ENCODE measurements around the gene FIGN.

Gene FIGN

GRCh38 chr2:163637871-163638270 lies 97.9 kb downstream of the FIGN start:
- Histone ChIP-seq H3K9me3 (ENCODE audit: control insufficient read depth in 5 of 5, low read length in 5 of 5) (no peaks in the 10 kb centered on the region), H3K9ac (ENCODE audit: low read length in 5 of 5) (peak overlapping the region in 1 of 5 donors; percentile 30), H3K4me3 (ENCODE audit: low read depth in 1 of 5, low read length in 5 of 5) (no peak overlapping the region), H3K4me1 (ENCODE audit: control insufficient read depth in 5 of 5, insufficient read depth in 5 of 5, low read length in 5 of 5) (peaks cover 0 to 8% (median 2%) of the 10 kb centered on the region in 5 donors), H3K36me3 (ENCODE audit: control insufficient read depth in 5 of 5, insufficient read depth in 5 of 5, low read length in 5 of 5) (no peaks in the 10 kb centered on the region), H3K27ac (ENCODE audit: low read depth, low read length) (no peak overlapping the region), H3K27me3 (ENCODE audit: control insufficient read depth in 5 of 5, insufficient read depth in 4 of 5, low read length in 5 of 5) (no peaks in the 10 kb centered on the region)

- Histone ChIP-seq H3K27ac (ENCODE audit: low read depth, low read length) (no peak overlapping the region), H3K4me3 (ENCODE audit: low read depth in 1 of 5, low read length in 5 of 5) (no peak overlapping the region), H3K9me3 (ENCODE audit: control insufficient read depth in 5 of 5, low read length in 5 of 5) (no peaks in the 10 kb centered on the region), H3K9ac (ENCODE audit: low read length in 5 of 5) (no peak overlapping the region), H3K27me3 (ENCODE audit: control insufficient read depth in 5 of 5, insufficient read depth in 4 of 5, low read length in 5 of 5) (no peaks in the 10 kb centered on the region), H3K36me3 (ENCODE audit: control insufficient read depth in 5 of 5, insufficient read depth in 5 of 5, low read length in 5 of 5) (no peaks in the 10 kb centered on the region), H3K4me1 (ENCODE audit: control insufficient read depth in 5 of 5, insufficient read depth in 5 of 5, low read length in 5 of 5) (peaks cover 0 to 6% (median 0%) of the 10 kb centered on the region in 5 donors)
Observed at GRCh38 chr2:163633291-163633690, 102.5 kb downstream of the FIGN start.

GRCh38 chr2:163630836-163631235 lies 105.0 kb downstream of the FIGN start:
- no peak overlapping the region for H3K27ac ChIP-seq (ENCODE audit: low read depth, low read length)
- H3K4me1 ChIP-seq (ENCODE audit: control insufficient read depth in 5 of 5, insufficient read depth in 5 of 5, low read length in 5 of 5): peaks cover 0 to 2% (median 0%) of the 10 kb centered on the region in 5 donors
- no peaks in the 10 kb centered on the region for H3K36me3 ChIP-seq (ENCODE audit: control insufficient read depth in 5 of 5, insufficient read depth in 5 of 5, low read length in 5 of 5)
- H3K9ac ChIP-seq (ENCODE audit: low read length in 5 of 5): no peak overlapping the region
- H3K27me3 ChIP-seq (ENCODE audit: control insufficient read depth in 5 of 5, insufficient read depth in 4 of 5, low read length in 5 of 5): no peaks in the 10 kb centered on the region
- H3K9me3 ChIP-seq (ENCODE audit: control insufficient read depth in 5 of 5, low read length in 5 of 5): no peaks in the 10 kb centered on the region
- H3K4me3 ChIP-seq (ENCODE audit: low read depth in 1 of 5, low read length in 5 of 5): no peak overlapping the region

DNA sequence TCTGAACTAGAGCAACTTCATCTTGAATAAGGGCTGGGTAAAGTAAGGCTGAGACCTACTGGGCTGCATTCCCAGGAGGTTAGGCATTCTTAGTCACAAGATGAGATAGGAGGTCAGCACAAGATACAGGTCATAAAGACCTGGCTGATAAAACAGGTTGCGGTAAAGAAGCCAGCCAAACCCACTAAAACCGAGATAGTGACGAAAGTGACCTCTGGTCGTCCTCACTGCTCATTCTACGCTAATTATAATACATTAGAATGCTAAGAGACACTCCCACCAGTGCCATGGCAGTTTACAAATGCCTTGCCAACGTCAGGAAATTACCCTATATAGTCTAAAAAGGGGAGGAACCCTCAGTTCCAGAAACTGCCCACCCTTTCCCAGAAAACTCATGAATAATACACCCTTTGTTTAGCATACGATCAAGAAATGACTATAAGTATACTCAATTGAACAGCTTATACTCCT lies 109.1 kb downstream of the FIGN start:
- H3K9me3 ChIP-seq (ENCODE audit: control insufficient read depth in 5 of 5, low read length in 5 of 5): no peaks in the 10 kb centered on the region
- no peaks in the 10 kb centered on the region for H3K27me3 ChIP-seq (ENCODE audit: control insufficient read depth in 5 of 5, insufficient read depth in 4 of 5, low read length in 5 of 5)
- no peak overlapping the region for H3K4me3 ChIP-seq (ENCODE audit: low read depth in 1 of 5, low read length in 5 of 5)
- H3K27ac ChIP-seq (ENCODE audit: low read depth, low read length): no peak overlapping the region
- H3K4me1 ChIP-seq (ENCODE audit: control insufficient read depth in 5 of 5, insufficient read depth in 5 of 5, low read length in 5 of 5): peaks cover 0 to 12% (median 0%) of the 10 kb centered on the region in 5 donors
- no peaks in the 10 kb centered on the region for H3K36me3 ChIP-seq (ENCODE audit: control insufficient read depth in 5 of 5, insufficient read depth in 5 of 5, low read length in 5 of 5)
- H3K9ac ChIP-seq (ENCODE audit: low read length in 5 of 5): no peak overlapping the region

GRCh38 chr2:163626208-163626607 lies 109.6 kb downstream of the FIGN start:
- no peaks in the 10 kb centered on the region for H3K27me3 ChIP-seq (ENCODE audit: control insufficient read depth in 5 of 5, insufficient read depth in 4 of 5, low read length in 5 of 5)
- no peak overlapping the region for H3K4me3 ChIP-seq (ENCODE audit: low read depth in 1 of 5, low read length in 5 of 5)
- no peak overlapping the region for H3K9ac ChIP-seq (ENCODE audit: low read length in 5 of 5)
- H3K36me3 ChIP-seq (ENCODE audit: control insufficient read depth in 5 of 5, insufficient read depth in 5 of 5, low read length in 5 of 5): no peaks in the 10 kb centered on the region
- peaks cover 0 to 12% (median 0%) of the 10 kb centered on the region in 5 donors for H3K4me1 ChIP-seq (ENCODE audit: control insufficient read depth in 5 of 5, insufficient read depth in 5 of 5, low read length in 5 of 5)
- no peak overlapping the region for H3K27ac ChIP-seq (ENCODE audit: low read depth, low read length)
- H3K9me3 ChIP-seq (ENCODE audit: control insufficient read depth in 5 of 5, low read length in 5 of 5): no peaks in the 10 kb centered on the region

- Histone ChIP-seq H3K9me3 (ENCODE audit: control insufficient read depth in 5 of 5, low read length in 5 of 5) (no peaks in the 10 kb centered on the region), H3K27me3 (ENCODE audit: control insufficient read depth in 5 of 5, insufficient read depth in 4 of 5, low read length in 5 of 5) (no peaks in the 10 kb centered on the region), H3K4me3 (ENCODE audit: low read depth in 1 of 5, low read length in 5 of 5) (no peak overlapping the region), H3K4me1 (ENCODE audit: control insufficient read depth in 5 of 5, insufficient read depth in 5 of 5, low read length in 5 of 5) (peaks cover 0 to 12% (median 0%) of the 10 kb centered on the region in 5 donors), H3K27ac (ENCODE audit: low read depth, low read length) (no peak overlapping the region), H3K36me3 (ENCODE audit: control insufficient read depth in 5 of 5, insufficient read depth in 5 of 5, low read length in 5 of 5) (no peaks in the 10 kb centered on the region), H3K9ac (ENCODE audit: low read length in 5 of 5) (no peak overlapping the region)
Observed at GRCh38 chr2:163625632-163626031, 110.2 kb downstream of the FIGN start.

- Histone ChIP-seq H3K4me1 (ENCODE audit: control insufficient read depth in 5 of 5, insufficient read depth in 5 of 5, low read length in 5 of 5) (peaks cover 0 to 12% (median 0%) of the 10 kb centered on the region in 5 donors), H3K9ac (ENCODE audit: low read length in 5 of 5) (no peak overlapping the region), H3K9me3 (ENCODE audit: control insufficient read depth in 5 of 5, low read length in 5 of 5) (no peaks in the 10 kb centered on the region), H3K27me3 (ENCODE audit: control insufficient read depth in 5 of 5, insufficient read depth in 4 of 5, low read length in 5 of 5) (no peaks in the 10 kb centered on the region), H3K27ac (ENCODE audit: low read depth, low read length) (no peak overlapping the region), H3K4me3 (ENCODE audit: low read depth in 1 of 5, low read length in 5 of 5) (no peak overlapping the region), H3K36me3 (ENCODE audit: control insufficient read depth in 5 of 5, insufficient read depth in 5 of 5, low read length in 5 of 5) (no peaks in the 10 kb centered on the region)
Observed at GRCh38 chr2:163621445-163622004, 114.3 kb downstream of the FIGN start.

GRCh38 chr2:163617517-163617916 lies 118.3 kb downstream of the FIGN start:
- Histone ChIP-seq H3K4me1 (ENCODE audit: control insufficient read depth in 5 of 5, insufficient read depth in 5 of 5, low read length in 5 of 5) (peaks cover 0 to 12% (median 4%) of the 10 kb centered on the region in 5 donors), H3K4me3 (ENCODE audit: low read depth in 1 of 5, low read length in 5 of 5) (no peak overlapping the region), H3K27me3 (ENCODE audit: control insufficient read depth in 5 of 5, insufficient read depth in 4 of 5, low read length in 5 of 5) (no peaks in the 10 kb centered on the region), H3K9ac (ENCODE audit: low read length in 5 of 5) (no peak overlapping the region), H3K9me3 (ENCODE audit: control insufficient read depth in 5 of 5, low read length in 5 of 5) (no peaks in the 10 kb centered on the region), H3K27ac (ENCODE audit: low read depth, low read length) (no peak overlapping the region), H3K36me3 (ENCODE audit: control insufficient read depth in 5 of 5, insufficient read depth in 5 of 5, low read length in 5 of 5) (no peaks in the 10 kb centered on the region)

- Histone ChIP-seq H3K27me3 (ENCODE audit: control insufficient read depth in 5 of 5, insufficient read depth in 4 of 5, low read length in 5 of 5) (no peaks in the 10 kb centered on the region), H3K36me3 (ENCODE audit: control insufficient read depth in 5 of 5, insufficient read depth in 5 of 5, low read length in 5 of 5) (peaks cover 0 to 21% (median 14%) of the 10 kb centered on the region in 5 donors), H3K9me3 (ENCODE audit: control insufficient read depth in 5 of 5, low read length in 5 of 5) (no peaks in the 10 kb centered on the region), H3K9ac (ENCODE audit: low read length in 5 of 5) (no peak overlapping the region), H3K27ac (ENCODE audit: low read depth, low read length) (peak overlapping the region; percentile 47), H3K4me1 (ENCODE audit: control insufficient read depth in 5 of 5, insufficient read depth in 5 of 5, low read length in 5 of 5) (peaks cover 0 to 22% (median 11%) of the 10 kb centered on the region in 5 donors), H3K4me3 (ENCODE audit: low read depth in 1 of 5, low read length in 5 of 5) (peak overlapping the region in 1 of 5 donors; percentile 15)
Observed at GRCh38 chr2:163613266-163613731, 122.5 kb downstream of the FIGN start.

DNA sequence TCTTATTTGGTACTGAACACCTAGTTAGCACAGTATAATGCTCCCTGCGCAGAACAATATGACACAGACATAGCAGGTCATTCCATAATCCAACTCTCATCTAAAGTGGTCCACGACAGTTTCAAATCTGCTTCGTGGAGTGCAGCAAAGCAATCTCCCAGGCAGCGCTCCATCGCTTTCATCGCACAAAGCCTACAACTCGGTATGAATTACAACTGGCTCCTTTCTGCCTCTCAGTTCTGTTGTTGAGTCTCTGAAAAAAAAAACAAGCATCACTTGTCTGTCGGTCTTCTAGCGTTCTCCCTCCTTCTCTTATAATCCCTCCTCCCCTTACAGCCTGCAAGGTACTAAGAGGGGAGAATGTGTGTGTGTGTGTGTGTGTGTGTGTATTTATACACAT lies 123.5 kb downstream of the FIGN start:
- Histone ChIP-seq H3K9ac (ENCODE audit: low read length in 5 of 5) (no peak overlapping the region), H3K9me3 (ENCODE audit: control insufficient read depth in 5 of 5, low read length in 5 of 5) (no peaks in the 10 kb centered on the region), H3K27me3 (ENCODE audit: control insufficient read depth in 5 of 5, insufficient read depth in 4 of 5, low read length in 5 of 5) (no peaks in the 10 kb centered on the region), H3K4me1 (ENCODE audit: control insufficient read depth in 5 of 5, insufficient read depth in 5 of 5, low read length in 5 of 5) (peaks cover 0 to 22% (median 11%) of the 10 kb centered on the region in 5 donors), H3K36me3 (ENCODE audit: control insufficient read depth in 5 of 5, insufficient read depth in 5 of 5, low read length in 5 of 5) (peaks cover 0 to 21% (median 14%) of the 10 kb centered on the region in 5 donors), H3K4me3 (ENCODE audit: low read depth in 1 of 5, low read length in 5 of 5) (no peak overlapping the region), H3K27ac (ENCODE audit: low read depth, low read length) (no peak overlapping the region)

All from subcutaneous abdominal adipose tissue (tissue), 5 donors.